Suprapubic skin (tissue), 4 donors: ENCODE measurements around the gene DNAJC7.

Experiments used
- EP300 ChIP-seq: sonication (generic); formaldehyde crosslinking; IDR thresholded peaks from one replicate; pipeline ENCODE4 v1.6.1; 2017; ENCODE audit warnings: antibody characterized with exemption
- POLR2A ChIP-seq, 2 donors: fragments of 450-650 bp; IDR thresholded peaks; one replicate each; pipeline ENCODE4 v1.6.1; 2017; ENCODE audit warnings: antibody characterized with exemption in 2 of 2, mild to moderate bottlenecking in 2 of 2, moderate library complexity in 2 of 2
- POLR2AphosphoS5 ChIP-seq, 3 donors: sonication (generic); formaldehyde crosslinking; IDR thresholded peaks; one replicate each; pipeline ENCODE4 v1.6.1; 2017; ENCODE audit warnings: antibody characterized with exemption in 3 of 3

- TF ChIP-seq POLR2AphosphoS5 (IDR thresholded peaks at IDR 0.05) (no peak), POLR2A (IDR thresholded peaks at IDR 0.05) (no peak), EP300 (no peak)
These were observed 11.5 kb upstream of the DNAJC7 start for GRCh38 chr17:42028791-42029127.
